ENCODE data around the gene ASS1.

Gene ASS1

DNA sequence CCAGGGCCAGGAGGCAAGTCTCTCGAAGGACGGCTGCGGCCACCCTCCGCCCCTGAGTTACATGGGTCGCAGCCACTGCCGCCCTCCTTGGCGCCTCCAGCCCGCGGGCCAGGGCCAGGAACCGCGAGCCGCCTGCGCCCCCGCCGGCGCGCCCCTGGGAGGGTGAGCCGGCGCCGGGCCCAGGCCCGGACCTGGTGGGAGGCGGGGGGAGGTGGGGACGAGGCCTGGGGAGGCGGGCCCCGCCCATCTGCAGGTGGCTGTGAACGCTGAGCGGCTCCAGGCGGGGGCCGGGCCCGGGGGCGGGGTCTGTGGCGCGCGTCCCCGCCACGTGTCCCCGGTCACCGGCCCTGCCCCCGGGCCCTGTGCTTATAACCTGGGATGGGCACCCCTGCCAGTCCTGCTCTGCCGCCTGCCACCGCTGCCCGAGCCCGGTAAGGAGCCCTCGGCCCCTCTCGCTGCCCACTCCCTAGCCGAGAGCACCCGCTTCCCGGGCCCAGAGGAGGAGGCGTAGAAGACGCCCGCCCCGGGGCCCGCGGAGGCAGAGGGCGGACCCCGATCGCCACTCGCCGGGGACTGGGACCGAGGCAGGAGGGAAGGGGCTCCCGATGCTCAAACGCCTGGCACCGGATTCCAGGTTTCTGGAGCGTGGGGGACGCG, at the start of gene ASS1:
ASS1 (plus strand) TSS at position 397 of the 657 bp plus-strand sequence. CDS start 7,268 bp downstream, outside the sequence.
- Histone ChIP-seq H3K27ac (ENCODE audit: poor library complexity, severe bottlenecking) (peak within 1 kb of the TSS; percentile 57), H3K27me3 (ENCODE audit: insufficient read depth, poor library complexity, severe bottlenecking) (no peaks in the 10 kb centered on the region), H3K36me3 (ENCODE audit: low read depth) (no peaks in the 10 kb centered on the region), H3K9me3 (ENCODE audit: severe bottlenecking) (no peaks in the 10 kb centered on the region), H3K4me3 (ENCODE audit: severe bottlenecking) (peak within 1 kb of the TSS; percentile 41), H3K4me1 (ENCODE audit: insufficient read depth, poor library complexity, severe bottlenecking) (peaks cover 21% of the 10 kb centered on the region)
- DNase-seq (ENCODE audit: low spot score) (no peak), ATAC-seq (ENCODE audit: low read depth) (peak; percentile 57)
- TF ChIP-seq, protein P1, sequence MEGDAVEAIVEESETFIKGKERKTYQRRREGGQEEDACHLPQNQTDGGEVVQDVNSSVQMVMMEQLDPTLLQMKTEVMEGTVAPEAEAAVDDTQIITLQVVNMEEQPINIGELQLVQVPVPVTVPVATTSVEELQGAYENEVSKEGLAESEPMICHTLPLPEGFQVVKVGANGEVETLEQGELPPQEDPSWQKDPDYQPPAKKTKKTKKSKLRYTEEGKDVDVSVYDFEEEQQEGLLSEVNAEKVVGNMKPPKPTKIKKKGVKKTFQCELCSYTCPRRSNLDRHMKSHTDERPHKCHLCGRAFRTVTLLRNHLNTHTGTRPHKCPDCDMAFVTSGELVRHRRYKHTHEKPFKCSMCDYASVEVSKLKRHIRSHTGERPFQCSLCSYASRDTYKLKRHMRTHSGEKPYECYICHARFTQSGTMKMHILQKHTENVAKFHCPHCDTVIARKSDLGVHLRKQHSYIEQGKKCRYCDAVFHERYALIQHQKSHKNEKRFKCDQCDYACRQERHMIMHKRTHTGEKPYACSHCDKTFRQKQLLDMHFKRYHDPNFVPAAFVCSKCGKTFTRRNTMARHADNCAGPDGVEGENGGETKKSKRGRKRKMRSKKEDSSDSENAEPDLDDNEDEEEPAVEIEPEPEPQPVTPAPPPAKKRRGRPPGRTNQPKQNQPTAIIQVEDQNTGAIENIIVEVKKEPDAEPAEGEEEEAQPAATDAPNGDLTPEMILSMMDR (IDR thresholded peaks at IDR 0.05; ENCODE audit: poor library complexity, severe bottlenecking) = no peak

DNA sequence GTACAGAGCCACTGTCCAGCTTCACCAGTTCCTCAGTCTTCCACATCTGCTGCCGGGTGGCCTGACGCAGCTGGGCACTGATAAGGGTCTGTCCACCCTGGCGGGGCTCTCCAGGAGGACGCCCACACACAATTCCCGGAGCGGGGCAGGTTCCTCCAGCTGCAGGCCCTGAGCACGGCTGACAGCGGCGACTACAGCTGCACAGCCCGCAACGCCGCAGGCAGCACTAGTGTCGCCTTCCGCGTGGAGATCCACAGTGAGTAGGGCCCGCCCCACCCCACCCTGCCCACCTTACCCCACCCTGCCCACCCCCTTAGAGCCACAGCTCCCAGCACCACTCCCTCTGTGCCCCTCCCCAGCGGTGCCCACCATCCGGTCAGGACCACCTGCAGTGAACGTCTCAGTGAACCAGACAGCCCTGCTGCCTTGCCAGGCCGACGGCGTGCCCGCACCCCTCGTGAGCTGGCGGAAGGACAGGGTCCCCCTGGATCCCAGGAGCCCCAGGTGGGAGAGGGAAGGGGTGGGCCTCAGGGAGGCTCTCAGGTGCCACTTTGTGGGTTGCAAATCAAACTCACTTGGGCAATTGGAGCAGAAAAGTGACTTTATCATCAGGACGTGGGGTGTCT, 48.8 kb upstream of the ASS1 start:
- Histone ChIP-seq H3K4me1 (ENCODE audit: insufficient read depth, poor library complexity, severe bottlenecking) (peaks cover 2% of the 10 kb centered on the region), H3K27me3 (ENCODE audit: insufficient read depth, poor library complexity, severe bottlenecking) (no peaks in the 10 kb centered on the region), H3K27ac (ENCODE audit: poor library complexity, severe bottlenecking) (no peak overlapping the region), H3K9me3 (ENCODE audit: severe bottlenecking) (no peaks in the 10 kb centered on the region), H3K36me3 (ENCODE audit: low read depth) (no peaks in the 10 kb centered on the region), H3K4me3 (ENCODE audit: severe bottlenecking) (no peak overlapping the region)
- DNase-seq (ENCODE audit: low spot score) = no peak
- no peak for ATAC-seq (ENCODE audit: low read depth)
- TF ChIP-seq, protein P1 (IDR thresholded peaks at IDR 0.05; ENCODE audit: poor library complexity, severe bottlenecking) = no peak

DNA sequence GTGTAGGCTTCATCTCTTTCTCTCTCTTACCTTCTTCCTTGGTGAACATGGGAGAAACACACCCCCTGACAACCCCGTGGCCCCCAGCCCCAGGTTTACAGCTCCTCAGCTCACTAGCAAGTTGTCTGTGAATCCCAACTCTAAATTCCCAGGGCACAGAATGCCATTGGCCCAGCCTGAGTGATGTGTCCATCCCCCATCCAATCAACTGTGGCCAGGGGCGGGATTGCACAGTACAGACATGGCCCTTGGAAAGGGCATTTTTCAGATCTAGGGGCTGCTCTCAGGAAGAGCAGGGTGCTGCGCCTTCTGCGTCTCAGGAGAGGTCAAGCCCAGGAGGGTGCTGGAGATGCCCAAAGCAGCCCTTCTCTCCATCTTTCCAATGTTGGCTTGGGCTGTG, 48.2 kb upstream of the ASS1 start:
- TF ChIP-seq, protein P1 (IDR thresholded peaks at IDR 0.05; ENCODE audit: poor library complexity, severe bottlenecking) = no peak
- H3K4me1 ChIP-seq (ENCODE audit: insufficient read depth, poor library complexity, severe bottlenecking) = peaks cover 2% of the 10 kb centered on the region
- no peaks in the 10 kb centered on the region for H3K36me3 ChIP-seq (ENCODE audit: low read depth)
- no peak for ATAC-seq (ENCODE audit: low read depth)
- H3K9me3 ChIP-seq (ENCODE audit: severe bottlenecking) = no peaks in the 10 kb centered on the region
- no peak for DNase-seq (ENCODE audit: low spot score)
- H3K27ac ChIP-seq (ENCODE audit: poor library complexity, severe bottlenecking) = no peak overlapping the region
- H3K27me3 ChIP-seq (ENCODE audit: insufficient read depth, poor library complexity, severe bottlenecking) = no peaks in the 10 kb centered on the region
- H3K4me3 ChIP-seq (ENCODE audit: severe bottlenecking) = no peak overlapping the region

DNA sequence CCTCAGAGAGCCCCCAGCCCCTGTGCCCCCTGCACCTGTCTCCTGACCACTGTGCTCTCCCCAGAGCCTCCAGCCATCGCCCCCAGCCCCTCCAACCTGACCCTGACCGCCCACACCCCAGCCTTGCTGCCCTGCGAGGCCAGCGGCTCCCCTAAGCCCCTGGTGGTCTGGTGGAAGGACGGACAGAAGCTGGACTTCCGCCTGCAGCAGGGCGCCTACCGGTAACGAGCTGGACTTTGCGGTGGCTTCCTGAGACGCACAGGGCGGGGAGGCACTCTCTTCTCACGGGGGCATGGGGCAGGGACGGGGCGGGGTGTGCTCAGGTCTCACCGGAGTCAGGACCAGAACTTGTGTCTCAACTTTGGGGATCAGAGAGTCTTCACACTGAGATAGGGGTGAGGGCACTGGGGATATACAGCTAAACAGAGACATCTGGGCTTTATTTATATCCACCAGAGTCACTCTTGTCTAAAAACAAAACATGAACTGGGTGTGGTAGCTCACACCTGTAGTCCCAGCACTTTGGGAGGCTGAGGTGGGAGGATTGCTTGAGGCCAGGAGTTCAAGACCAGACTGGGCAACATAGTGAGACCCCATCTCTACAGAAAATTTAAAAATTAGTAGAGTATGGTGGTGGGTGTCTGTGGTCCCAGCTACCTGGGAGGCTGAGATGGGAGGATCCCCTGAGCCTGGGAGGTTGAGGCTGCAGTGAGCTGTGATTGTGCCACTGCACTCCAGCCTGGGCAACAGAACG, 46.1 kb upstream of the ASS1 start:
- DNase-seq (ENCODE audit: low spot score) (no peak), ATAC-seq (ENCODE audit: low read depth) (no peak)
- TF ChIP-seq, protein P1 (IDR thresholded peaks at IDR 0.05; ENCODE audit: poor library complexity, severe bottlenecking) = no peak

More for the DNA sequence above, 46.1 kb upstream of the ASS1 start:
- Histone ChIP-seq H3K4me1 (ENCODE audit: insufficient read depth, poor library complexity, severe bottlenecking) (no peaks in the 10 kb centered on the region), H3K36me3 (ENCODE audit: low read depth) (no peaks in the 10 kb centered on the region), H3K27me3 (ENCODE audit: insufficient read depth, poor library complexity, severe bottlenecking) (no peaks in the 10 kb centered on the region), H3K9me3 (ENCODE audit: severe bottlenecking) (no peaks in the 10 kb centered on the region), H3K27ac (ENCODE audit: poor library complexity, severe bottlenecking) (no peak overlapping the region), H3K4me3 (ENCODE audit: severe bottlenecking) (no peak overlapping the region)

All from RWPE2 (cell line).